ENCODE measurements around the gene SHISA9.

Gene SHISA9

GRCh38 chr16:13109171-13109570 lies 207.8 kb downstream of the SHISA9 start:
- in situ Hi-C loops (cut with MboI; ENCODE audit: low sequenced_read_pairs): no loop called here

GRCh38 chr16:13110124-13110796 lies 208.9 kb downstream of the SHISA9 start:
- in situ Hi-C loops (cut with MboI; ENCODE audit: low sequenced_read_pairs): no loop called here

- in situ Hi-C loops (cut with MboI; ENCODE audit: low sequenced_read_pairs): no loop called here
These were observed 210.3 kb downstream of the SHISA9 start for GRCh38 chr16:13111747-13112146.

- in situ Hi-C loops (cut with MboI; ENCODE audit: low sequenced_read_pairs): no loop called here
These were observed 212.3 kb downstream of the SHISA9 start for GRCh38 chr16:13113741-13114140.

- in situ Hi-C loops (cut with MboI; ENCODE audit: low sequenced_read_pairs): no loop called here
These were observed 216.7 kb downstream of the SHISA9 start for GRCh38 chr16:13118091-13118490.

- in situ Hi-C loops (cut with MboI; ENCODE audit: low sequenced_read_pairs): no loop called here
These were observed 218.7 kb downstream of the SHISA9 start for GRCh38 chr16:13120091-13120490.

GRCh38 chr16:13120557-13120956 lies 219.2 kb downstream of the SHISA9 start:
- in situ Hi-C loops (cut with MboI; ENCODE audit: low sequenced_read_pairs): no loop called here

GRCh38 chr16:13123991-13124390 lies 222.6 kb downstream of the SHISA9 start:
- in situ Hi-C loops (cut with MboI; ENCODE audit: low sequenced_read_pairs): no loop called here

GRCh38 chr16:13127144-13127543 lies 225.7 kb downstream of the SHISA9 start:
- in situ Hi-C loops (cut with MboI; ENCODE audit: low sequenced_read_pairs): no loop called here

- in situ Hi-C loops (cut with MboI; ENCODE audit: low sequenced_read_pairs): no loop called here
These were observed 229.2 kb downstream of the SHISA9 start for GRCh38 chr16:13130586-13130985.

- in situ Hi-C loops (cut with MboI; ENCODE audit: low sequenced_read_pairs): no loop called here
These were observed 233.4 kb downstream of the SHISA9 start for GRCh38 chr16:13134836-13135235.

- in situ Hi-C loops (cut with MboI; ENCODE audit: low sequenced_read_pairs): no loop called here
These were observed 235.5 kb downstream of the SHISA9 start for GRCh38 chr16:13136901-13137300.

GRCh38 chr16:13138528-13138927 lies 237.1 kb downstream of the SHISA9 start:
- in situ Hi-C loops (cut with MboI; ENCODE audit: low sequenced_read_pairs): no loop called here

- in situ Hi-C loops (cut with MboI; ENCODE audit: low sequenced_read_pairs): no loop called here
These were observed 238.4 kb downstream of the SHISA9 start for GRCh38 chr16:13139661-13140241.

- in situ Hi-C loops (cut with MboI; ENCODE audit: low sequenced_read_pairs): no loop called here
These were observed 242.2 kb downstream of the SHISA9 start for GRCh38 chr16:13143551-13143950.

- in situ Hi-C loops (cut with MboI; ENCODE audit: low sequenced_read_pairs): no loop called here
These were observed 245.4 kb downstream of the SHISA9 start for GRCh38 chr16:13146829-13147228.

GRCh38 chr16:13148294-13148693 lies 246.9 kb downstream of the SHISA9 start:
- in situ Hi-C loops (cut with MboI; ENCODE audit: low sequenced_read_pairs): no loop called here

- in situ Hi-C loops (cut with MboI; ENCODE audit: low sequenced_read_pairs): no loop called here
These were observed 247.4 kb downstream of the SHISA9 start for GRCh38 chr16:13148836-13149235.

GRCh38 chr16:13150181-13150885 lies 248.9 kb downstream of the SHISA9 start:
- in situ Hi-C loops (cut with MboI; ENCODE audit: low sequenced_read_pairs): no loop called here

GRCh38 chr16:13153696-13154095 lies 252.3 kb downstream of the SHISA9 start:
- in situ Hi-C loops (cut with MboI; ENCODE audit: low sequenced_read_pairs): no loop called here

- in situ Hi-C loops (cut with MboI; ENCODE audit: low sequenced_read_pairs): no loop called here
These were observed 253.4 kb downstream of the SHISA9 start for GRCh38 chr16:13154799-13155198.

GRCh38 chr16:13155377-13155776 lies 254.0 kb downstream of the SHISA9 start:
- in situ Hi-C loops (cut with MboI; ENCODE audit: low sequenced_read_pairs): no loop called here
